Gastroesophageal sphincter (tissue), 3 donors: ENCODE results near the gene B4GALT2.

Experiments used
- POLR2A ChIP-seq, 2 donors: fragments of 450-650 bp; IDR thresholded peaks; one replicate each; pipeline ENCODE4 v1.6.1; 2017; ENCODE audit warnings: antibody characterized with exemption in 2 of 2, mild to moderate bottlenecking in 2 of 2, moderate library complexity in 1 of 2
- POLR2AphosphoS5 ChIP-seq: sonication (generic); formaldehyde crosslinking; IDR thresholded peaks from one replicate; pipeline ENCODE4 v1.6.1; 2017; ENCODE audit warnings: antibody characterized with exemption
- TF ChIP-seq, protein P1 (sequence below), 4 experiments: fragments of 200-600 bp in 2 of 4; fragments of 450-650 bp in 2 of 4; sonication (generic) in 1 of 4; IDR thresholded peaks; one replicate each; pipeline ENCODE4 v1.5.1; 2017 to 2019; ENCODE audit warnings: antibody characterized with exemption in 4 of 4, mild to moderate bottlenecking in 2 of 4, moderate library complexity in 2 of 4

GRCh38 chr1:44015206-44015605 lies 36.2 kb downstream of the B4GALT2 start:
- TF ChIP-seq POLR2AphosphoS5 (no peak), POLR2A (IDR thresholded peaks at IDR 0.05) (no peak)
- TF ChIP-seq, protein P1, sequence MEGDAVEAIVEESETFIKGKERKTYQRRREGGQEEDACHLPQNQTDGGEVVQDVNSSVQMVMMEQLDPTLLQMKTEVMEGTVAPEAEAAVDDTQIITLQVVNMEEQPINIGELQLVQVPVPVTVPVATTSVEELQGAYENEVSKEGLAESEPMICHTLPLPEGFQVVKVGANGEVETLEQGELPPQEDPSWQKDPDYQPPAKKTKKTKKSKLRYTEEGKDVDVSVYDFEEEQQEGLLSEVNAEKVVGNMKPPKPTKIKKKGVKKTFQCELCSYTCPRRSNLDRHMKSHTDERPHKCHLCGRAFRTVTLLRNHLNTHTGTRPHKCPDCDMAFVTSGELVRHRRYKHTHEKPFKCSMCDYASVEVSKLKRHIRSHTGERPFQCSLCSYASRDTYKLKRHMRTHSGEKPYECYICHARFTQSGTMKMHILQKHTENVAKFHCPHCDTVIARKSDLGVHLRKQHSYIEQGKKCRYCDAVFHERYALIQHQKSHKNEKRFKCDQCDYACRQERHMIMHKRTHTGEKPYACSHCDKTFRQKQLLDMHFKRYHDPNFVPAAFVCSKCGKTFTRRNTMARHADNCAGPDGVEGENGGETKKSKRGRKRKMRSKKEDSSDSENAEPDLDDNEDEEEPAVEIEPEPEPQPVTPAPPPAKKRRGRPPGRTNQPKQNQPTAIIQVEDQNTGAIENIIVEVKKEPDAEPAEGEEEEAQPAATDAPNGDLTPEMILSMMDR (IDR thresholded peaks at IDR 0.05) = no peak
